Left ventricle myocardium inferior (tissue), 1 donor: ENCODE results near the gene COTL1. TPM values are rescaled to one million over a fixed set of nuclear protein-coding genes. Genes with fewer than 3 reads are reported as not detected.

Experiments used
- DNase-seq: peaks from one replicate; pipeline ENCODE4 v3.0.0-alpha.2; 2020
- H3K27ac ChIP-seq: fragments of 200-600 bp; replicated peaks from 2 replicates; pipeline ENCODE4 v1.8.0; 2021
- H3K27me3 ChIP-seq: fragments of 200-600 bp; 2 replicates; pipeline ENCODE4 v1.8.0; 2021; ENCODE audit warnings: low read depth
- H3K36me3 ChIP-seq: fragments of 200-600 bp; 2 replicates; pipeline ENCODE4 v1.8.0; 2021
- H3K4me1 ChIP-seq: fragments of 200-600 bp; 2 replicates; pipeline ENCODE4 v1.8.0; 2021
- H3K4me3 ChIP-seq: fragments of 200-600 bp; 2 replicates; pipeline ENCODE4 v1.8.0; 2021; ENCODE audit warnings: mild to moderate bottlenecking, moderate library complexity
- H3K9me3 ChIP-seq: fragments of 200-600 bp; replicated peaks from 2 replicates; pipeline ENCODE4 v1.8.0; 2021
- CTCF ChIP-seq: fragments of 200-600 bp; IDR thresholded peaks from 2 replicates; pipeline ENCODE4 v1.8.0; 2021; ENCODE audit warnings: antibody characterized with exemption, mild to moderate bottlenecking, borderline replicate concordance
- intact Hi-C: fragments of 100-400 bp; cut with micrococcal nuclease; formaldehyde crosslinking; loops from one replicate; pipeline ENCODE4 v1.11.0; 2022
- total RNA-seq: library from RNA; stranded (reverse); fragmentation: NEBNext Ultra II Directional; extraction: Animal tissue kit (Norgen Biotek cat#: 25700); gene quantifications from one replicate; pipeline ENCODE4 v1.2.1, GENCODE V29; 2021
- donor health status: DM: no; HTN: yes; CAD: no; lungs with severe emphysema.

Gene COTL1
- total RNA-seq, 1 donor from 2014 or later, result 13.3 TPM

- peaks cover 13% of the 10 kb centered on the region for H3K27me3 ChIP-seq
- H3K9me3 ChIP-seq, result no peaks in the 10 kb centered on the region
- DNase-seq, result no peak
- TF ChIP-seq CTCF, result no peak
- intact Hi-C loops, result no loop called here
- no peak overlapping the region for H3K4me3 ChIP-seq
- peaks cover 37% of the 10 kb centered on the region for H3K4me1 ChIP-seq
- no peak overlapping the region for H3K27ac ChIP-seq
- H3K36me3 ChIP-seq, result no peaks in the 10 kb centered on the region
Measured at GRCh38 chr16:84613408-84614072, 4.3 kb downstream of the COTL1 start.

GRCh38 chr16:84612686-84613085 is 5.2 kb downstream of the COTL1 start:
- H3K9me3 ChIP-seq, result no peaks in the 10 kb centered on the region
- intact Hi-C loops, result no loop called here
- H3K4me1 ChIP-seq, result peaks cover 31% of the 10 kb centered on the region
- no peaks in the 10 kb centered on the region for H3K36me3 ChIP-seq
- no peak overlapping the region for H3K4me3 ChIP-seq
- no peak for TF ChIP-seq CTCF
- H3K27ac ChIP-seq, result no peak overlapping the region
- H3K27me3 ChIP-seq, result peaks cover 13% of the 10 kb centered on the region
- DNase-seq, result no peak

GRCh38 chr16:84611041-84611440 is 6.8 kb downstream of the COTL1 start:
- no peak for DNase-seq
- Histone ChIP-seq H3K4me3 (no peak overlapping the region), H3K9me3 (no peaks in the 10 kb centered on the region), H3K36me3 (no peaks in the 10 kb centered on the region), H3K27me3 (peaks cover 8% of the 10 kb centered on the region), H3K27ac (no peak overlapping the region), H3K4me1 (peaks cover 15% of the 10 kb centered on the region)
- intact Hi-C loops, result no loop called here
- TF ChIP-seq CTCF, result no peak

DNA sequence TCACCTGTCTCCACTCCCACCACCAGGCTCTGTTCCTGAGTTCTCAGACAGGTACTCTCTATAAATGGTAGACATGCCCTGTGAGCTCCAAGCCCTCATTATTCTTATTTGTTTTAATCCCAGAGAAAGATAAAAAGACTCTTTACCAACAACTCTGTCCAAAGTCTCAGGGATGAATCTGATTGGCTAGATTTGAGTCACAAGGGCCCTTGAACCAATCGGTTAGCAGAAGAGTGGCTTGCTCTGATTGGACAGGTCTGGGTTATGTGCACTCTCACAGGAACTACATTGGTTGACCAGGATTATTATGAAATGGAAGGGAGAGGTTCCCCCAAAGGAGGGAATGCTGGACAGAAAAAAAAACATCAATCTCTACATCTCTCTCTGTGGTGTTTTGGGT is 7.5 kb downstream of the COTL1 start:
- intact Hi-C loops, result no loop called here
- H3K4me1 ChIP-seq, result peaks cover 13% of the 10 kb centered on the region
- H3K9me3 ChIP-seq, result peaks cover 6% of the 10 kb centered on the region
- no peaks in the 10 kb centered on the region for H3K36me3 ChIP-seq
- no peak for DNase-seq
- peaks cover under 1% of the 10 kb centered on the region for H3K27me3 ChIP-seq
- no peak overlapping the region for H3K4me3 ChIP-seq
- no peak overlapping the region for H3K27ac ChIP-seq
- TF ChIP-seq CTCF, result no peak

DNA sequence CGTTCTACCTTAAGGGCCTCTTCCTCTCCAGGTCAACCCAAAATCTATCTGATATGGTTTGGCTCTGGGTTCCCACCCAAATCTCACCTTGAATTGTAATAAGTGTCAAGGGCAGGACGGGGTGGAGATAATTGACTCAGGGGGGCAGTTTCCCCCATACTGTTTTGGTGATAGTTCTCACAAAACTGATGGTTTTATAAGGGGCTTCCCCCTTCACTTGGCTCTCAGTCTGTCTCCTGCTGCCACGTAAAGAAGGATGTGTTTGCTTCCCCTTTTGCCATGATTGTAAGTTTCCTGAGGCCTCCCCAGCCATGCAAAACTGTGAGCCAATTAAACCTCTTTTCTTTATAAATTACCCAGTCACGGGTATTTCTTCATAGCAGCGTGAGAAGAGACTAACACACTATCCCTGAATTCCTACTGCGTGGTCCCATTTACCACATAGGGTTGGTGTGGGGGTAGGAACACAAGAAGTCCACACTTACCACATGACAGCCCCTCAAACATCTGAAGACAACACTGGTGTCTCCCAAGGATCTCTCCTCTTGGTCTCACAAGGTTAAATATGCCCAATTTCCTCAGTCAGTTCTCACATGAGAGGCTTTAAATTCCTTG is 8.2 kb downstream of the COTL1 start:
- no peak for DNase-seq
- peaks cover 9% of the 10 kb centered on the region for H3K9me3 ChIP-seq
- no peak overlapping the region for H3K27ac ChIP-seq
- intact Hi-C loops, result no loop called here
- H3K4me3 ChIP-seq, result no peak overlapping the region
- no peak for TF ChIP-seq CTCF
- no peaks in the 10 kb centered on the region for H3K27me3 ChIP-seq
- peaks cover 13% of the 10 kb centered on the region for H3K4me1 ChIP-seq
- H3K36me3 ChIP-seq, result no peaks in the 10 kb centered on the region
